Activated T-cell treated with anti-CD3 and anti-CD28 coated beads, Interleukin-2, amount 50 U/mL, for 72 hours (primary cell): ENCODE data around the gene FUT3. TPM values are rescaled to one million over a fixed set of nuclear protein-coding genes. Genes with fewer than 3 reads are reported as not detected.

Experiments used
- ATAC-seq, 2 donors: fragments of 150-1000 bp; cut with Tn5 transposase; replicated peaks in 1 of 2; 2 replicates each; pipeline ENCODE4 v1.10.0; 2021; ENCODE audit warnings: moderate library complexity in 2 of 2, mild to moderate bottlenecking in 1 of 2
- DNase-seq, 2 donors: peaks; one replicate each; pipeline ENCODE4 v3.0.0; 2021 to 2022; ENCODE audit warnings: mixed read lengths in 1 of 2
- H3K27ac Mint-ChIP-seq: one replicate; pipeline ENCODE4 v1.8.0; 2022; ENCODE audit warnings: mild to moderate bottlenecking, moderate library complexity, mixed read lengths
- H3K27me3 Mint-ChIP-seq: one replicate; pipeline ENCODE4 v1.8.0; 2022; ENCODE audit warnings: low read depth, mixed read lengths
- H3K36me3 Mint-ChIP-seq, 2 donors: one replicate each; pipeline ENCODE4 v1.8.0; 2022; ENCODE audit warnings: mixed read lengths in 2 of 2, mild to moderate bottlenecking in 1 of 2; ENCODE audit not compliant: insufficient read depth in 2 of 2
- H3K4me1 Mint-ChIP-seq: one replicate; pipeline ENCODE4 v1.8.0; 2022; ENCODE audit warnings: low read depth, mixed read lengths
- H3K4me3 Mint-ChIP-seq, 2 donors: one replicate each; pipeline ENCODE4 v1.8.0; 2022; ENCODE audit warnings: mild to moderate bottlenecking in 2 of 2, mixed read lengths in 2 of 2, moderate library complexity in 2 of 2
- H3K9me3 Mint-ChIP-seq, 2 donors: one replicate each; pipeline ENCODE4 v1.8.0; 2022; ENCODE audit warnings: mixed read lengths in 2 of 2
- total RNA-seq, 2 donors: library from RNA; stranded (reverse); gene quantifications; one replicate each; pipeline ENCODE4 v1.2.3, GENCODE V29; 2022

The FUT3 gene
- total RNA-seq, 2 donors from 2014 or later = 1.7 to 3.6 TPM

- peak; percentile 98 to 99 for DNase-seq
- no peaks in the 10 kb centered on the region for H3K9me3 Mint-ChIP-seq
- peaks cover 38% of the 10 kb centered on the region for H3K27me3 Mint-ChIP-seq
- peak overlapping the region; percentile 90 to 92 for H3K4me3 Mint-ChIP-seq
- peak overlapping the region; percentile 48 for H3K27ac Mint-ChIP-seq
- no peaks in the 10 kb centered on the region for H3K36me3 Mint-ChIP-seq
- peaks cover 27% of the 10 kb centered on the region for H3K4me1 Mint-ChIP-seq
- ATAC-seq = peak; percentile 92 to 97
These were observed 47.3 kb downstream of the FUT3 start for GRCh38 chr19:5803752-5804515.

DNA sequence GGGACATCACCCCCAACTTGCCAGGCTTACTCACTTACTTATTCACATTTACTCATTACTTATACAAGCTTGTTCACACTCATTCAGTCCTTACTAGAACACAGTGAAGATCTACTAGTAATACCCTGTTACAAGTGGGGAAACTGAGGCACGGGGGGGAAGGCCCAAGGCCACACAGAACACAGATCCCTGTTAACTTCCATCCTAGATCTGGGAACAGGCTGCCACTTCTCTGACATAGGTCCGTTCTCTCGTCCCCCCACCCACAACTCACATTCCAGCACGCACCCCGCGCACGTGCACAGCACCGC is 47.9 kb downstream of the FUT3 start:
- Mint-ChIP-seq H3K9me3 (no peaks in the 10 kb centered on the region), H3K36me3 (no peaks in the 10 kb centered on the region), H3K4me3 (peak overlapping the region; percentile 90 to 92), H3K27me3 (peaks cover 42% of the 10 kb centered on the region), H3K27ac (no peak overlapping the region), H3K4me1 (peaks cover 27% of the 10 kb centered on the region)
- ATAC-seq (no peak), DNase-seq (no peak)

- H3K4me3 Mint-ChIP-seq = peak overlapping the region in 1 of 2 donors; percentile 74
- DNase-seq = no peak
- H3K27me3 Mint-ChIP-seq = peaks cover 39% of the 10 kb centered on the region
- no peaks in the 10 kb centered on the region for H3K9me3 Mint-ChIP-seq
- H3K36me3 Mint-ChIP-seq = no peaks in the 10 kb centered on the region
- no peak for ATAC-seq
- no peak overlapping the region for H3K27ac Mint-ChIP-seq
- H3K4me1 Mint-ChIP-seq = peaks cover 27% of the 10 kb centered on the region
These were observed 49.2 kb downstream of the FUT3 start for GRCh38 chr19:5801796-5802619.

- Mint-ChIP-seq H3K4me3 (no peak overlapping the region), H3K9me3 (no peaks in the 10 kb centered on the region), H3K36me3 (no peaks in the 10 kb centered on the region), H3K4me1 (peaks cover 27% of the 10 kb centered on the region), H3K27me3 (peaks cover 35% of the 10 kb centered on the region), H3K27ac (no peak overlapping the region)
- DNase-seq (no peak), ATAC-seq (no peak)
These were observed 50.6 kb downstream of the FUT3 start for GRCh38 chr19:5800361-5801270.

DNA sequence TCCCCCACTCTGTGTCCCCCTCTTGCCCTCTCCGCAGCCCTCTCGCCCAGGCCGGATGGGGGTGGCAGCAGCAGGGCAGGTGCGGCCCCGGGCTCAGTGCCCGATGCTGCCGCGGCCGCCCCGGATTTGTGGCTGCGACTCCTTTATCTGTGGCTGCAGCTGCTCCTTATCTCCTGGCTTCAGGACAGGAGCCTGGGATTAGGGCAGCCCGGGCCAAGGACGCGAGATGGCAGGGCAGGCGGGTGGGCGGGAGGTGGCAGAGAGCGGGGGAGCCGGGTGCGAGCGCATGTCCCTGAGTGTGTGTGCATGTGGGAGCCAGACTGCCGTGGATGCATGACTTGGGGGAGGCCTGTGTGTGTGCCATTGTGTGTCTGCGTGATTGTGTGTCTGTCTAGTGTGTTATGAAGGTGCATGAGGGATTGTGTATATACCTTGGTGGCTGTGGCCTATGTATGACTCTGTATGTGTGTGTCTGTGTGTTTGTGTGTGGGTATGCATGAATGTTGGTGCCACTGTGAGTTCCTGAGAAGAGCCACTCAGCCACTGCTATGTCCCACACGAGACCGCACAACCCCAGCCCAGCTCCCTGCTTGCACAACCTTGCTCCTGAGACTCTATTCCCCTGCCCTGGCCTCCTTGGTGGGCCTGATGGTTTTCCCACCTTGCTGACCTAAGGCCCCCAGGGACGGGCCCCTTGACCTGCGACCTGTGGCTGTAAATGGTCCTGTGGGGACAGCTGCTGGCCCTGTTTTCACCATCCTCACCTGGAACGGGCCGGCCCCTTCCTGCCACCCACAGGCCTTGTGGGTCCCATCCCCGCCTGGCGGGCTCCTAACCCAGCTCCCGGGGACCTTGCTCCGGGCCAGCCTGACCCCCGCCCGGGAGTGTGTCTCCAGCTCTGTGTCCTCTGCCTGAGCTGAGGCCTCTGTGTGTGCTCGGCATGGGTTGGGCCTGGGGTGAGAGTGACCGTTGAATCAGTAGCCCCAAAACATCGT is 51.7 kb downstream of the FUT3 start:
- no peak overlapping the region for H3K27ac Mint-ChIP-seq
- H3K9me3 Mint-ChIP-seq = no peaks in the 10 kb centered on the region
- no peak for DNase-seq
- H3K27me3 Mint-ChIP-seq = peaks cover 35% of the 10 kb centered on the region
- no peak for ATAC-seq
- peaks cover 26% of the 10 kb centered on the region for H3K4me1 Mint-ChIP-seq
- no peaks in the 10 kb centered on the region for H3K36me3 Mint-ChIP-seq
- H3K4me3 Mint-ChIP-seq = no peak overlapping the region

DNA sequence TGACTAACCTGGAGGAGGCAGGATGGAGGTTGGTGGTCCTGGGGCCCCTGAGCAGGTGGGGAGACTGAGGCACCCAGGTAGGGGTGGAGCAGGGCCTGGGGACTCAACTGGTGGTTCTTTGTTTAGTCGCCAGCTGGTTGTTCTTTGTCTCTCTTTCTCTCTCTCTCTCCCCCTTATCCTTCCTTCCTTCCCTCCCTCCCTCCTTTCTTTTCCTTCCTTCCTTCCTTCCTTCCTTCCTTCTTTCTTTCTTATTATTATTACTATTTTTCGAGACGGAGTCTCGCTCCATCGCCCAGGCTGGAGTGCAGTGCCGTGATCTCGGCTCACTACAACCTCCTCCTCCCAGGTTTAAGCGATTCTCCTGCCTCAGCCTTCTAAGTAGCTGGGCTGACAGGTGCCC is 53.0 kb downstream of the FUT3 start:
- ATAC-seq (no peak), DNase-seq (no peak)
- no peaks in the 10 kb centered on the region for H3K9me3 Mint-ChIP-seq
- H3K27me3 Mint-ChIP-seq = peaks cover 30% of the 10 kb centered on the region
- no peak overlapping the region for H3K27ac Mint-ChIP-seq
- H3K4me3 Mint-ChIP-seq = no peak overlapping the region
- no peaks in the 10 kb centered on the region for H3K36me3 Mint-ChIP-seq
- H3K4me1 Mint-ChIP-seq = peaks cover 19% of the 10 kb centered on the region

DNA sequence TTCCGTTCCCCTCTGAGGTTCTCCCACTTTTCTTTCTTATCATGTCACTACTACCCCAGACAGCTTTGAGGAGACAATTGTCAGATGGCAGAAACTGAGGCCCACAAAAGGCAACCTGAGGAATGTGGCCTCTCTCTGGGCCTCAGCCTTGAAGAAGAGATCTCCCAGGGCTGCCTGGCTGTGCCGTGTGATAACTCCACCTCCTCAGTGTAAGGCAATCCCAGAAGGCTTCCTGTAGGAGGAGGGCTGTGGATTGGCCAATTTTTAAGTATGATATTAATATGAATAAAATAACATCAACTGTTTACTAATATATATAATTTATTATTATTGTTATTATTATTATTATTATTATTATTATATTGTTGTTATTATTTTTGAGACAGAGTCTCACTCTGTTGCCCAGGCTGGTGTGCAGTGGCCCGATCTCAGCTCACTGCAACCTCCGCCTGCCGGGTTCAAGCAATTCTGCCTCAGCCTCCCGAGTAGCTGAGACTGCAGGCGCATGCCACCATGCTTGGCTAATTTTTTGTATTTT is 55.8 kb downstream of the FUT3 start:
- ATAC-seq (no peak), DNase-seq (no peak)
- H3K9me3 Mint-ChIP-seq = no peaks in the 10 kb centered on the region
- H3K4me3 Mint-ChIP-seq = no peak overlapping the region
- peaks cover 6% of the 10 kb centered on the region for H3K4me1 Mint-ChIP-seq
- peaks cover 15% of the 10 kb centered on the region for H3K27me3 Mint-ChIP-seq
- no peak overlapping the region for H3K27ac Mint-ChIP-seq
- peaks cover 0 to 3% of the 10 kb centered on the region in 2 donors for H3K36me3 Mint-ChIP-seq

GRCh38 chr19:5793188-5793587 is 58.1 kb downstream of the FUT3 start:
- no peaks in the 10 kb centered on the region for H3K9me3 Mint-ChIP-seq

More at GRCh38 chr19:5793188-5793587, 58.1 kb downstream of the FUT3 start:
- no peaks in the 10 kb centered on the region for H3K27me3 Mint-ChIP-seq
- no peak for DNase-seq
- peaks cover 6 to 10% of the 10 kb centered on the region in 2 donors for H3K36me3 Mint-ChIP-seq
- H3K4me3 Mint-ChIP-seq = no peak overlapping the region
- H3K4me1 Mint-ChIP-seq = peaks cover 21% of the 10 kb centered on the region
- no peak for ATAC-seq
- no peak overlapping the region for H3K27ac Mint-ChIP-seq

Other genes with a start within 250 kb of the FUT3 start
- 100 to 1,000 TPM in 1 of 2 donors, 10 to 100 TPM in 1; 83.2 to 106 TPM for gene SAFB2, start 228.7 kb downstream of the FUT3 start, total RNA-seq
- gene SAFB, start 228.4 kb downstream of the FUT3 start, total RNA-seq = 100 to 1,000 TPM; 108 to 112 TPM
- 10 to 100 TPM; 33.8 to 34.1 TPM for gene MICOS13, start 170.9 kb downstream of the FUT3 start, total RNA-seq
- 1 to 10 TPM; 3.0 to 5.1 TPM for gene HSD11B1L, start 170.4 kb downstream of the FUT3 start, total RNA-seq
- 1,000 to 10,000 TPM; 1,272 to 1,302 TPM for gene RPL36, start 161.2 kb downstream of the FUT3 start, total RNA-seq
- gene LONP1, start 131.3 kb downstream of the FUT3 start, total RNA-seq = 100 to 1,000 TPM; 262 to 266 TPM
- gene CATSPERD, start 130.8 kb downstream of the FUT3 start, total RNA-seq = not detected
- 1 to 10 TPM; 4.6 to 4.7 TPM for gene PRR22, start 66.7 kb downstream of the FUT3 start, total RNA-seq
- 10 to 100 TPM; 40.7 to 55.8 TPM for gene DUS3L, start 60.3 kb downstream of the FUT3 start, total RNA-seq
- gene NRTN, start 46.4 kb downstream of the FUT3 start, total RNA-seq = 1 to 10 TPM; 2.7 to 3.7 TPM
- gene FUT6, start 11.7 kb downstream of the FUT3 start, total RNA-seq = under 1 TPM in 1 of 2 donors, not detected in 1; 0.21 TPM
- gene FUT5, start 19.1 kb upstream of the FUT3 start, total RNA-seq = 1 to 10 TPM in 1 of 2 donors, under 1 TPM in 1; 0.44 to 1.7 TPM
- gene NDUFA11, start 52.3 kb upstream of the FUT3 start, total RNA-seq = 100 to 1,000 TPM; 158 to 174 TPM
- gene VMAC, start 53.4 kb upstream of the FUT3 start, total RNA-seq = 10 to 100 TPM in 1 of 2 donors, 1 to 10 TPM in 1; 8.7 to 10.5 TPM
- 10 to 100 TPM; 12.9 to 20.9 TPM for gene CAPS, start 62.8 kb upstream of the FUT3 start, total RNA-seq
- gene RANBP3, start 126.7 kb upstream of the FUT3 start, total RNA-seq = 100 to 1,000 TPM in 1 of 2 donors, 10 to 100 TPM in 1; 89.2 to 108 TPM